ENCODE measurements around the gene BTG1.

Gene BTG1

DNA sequence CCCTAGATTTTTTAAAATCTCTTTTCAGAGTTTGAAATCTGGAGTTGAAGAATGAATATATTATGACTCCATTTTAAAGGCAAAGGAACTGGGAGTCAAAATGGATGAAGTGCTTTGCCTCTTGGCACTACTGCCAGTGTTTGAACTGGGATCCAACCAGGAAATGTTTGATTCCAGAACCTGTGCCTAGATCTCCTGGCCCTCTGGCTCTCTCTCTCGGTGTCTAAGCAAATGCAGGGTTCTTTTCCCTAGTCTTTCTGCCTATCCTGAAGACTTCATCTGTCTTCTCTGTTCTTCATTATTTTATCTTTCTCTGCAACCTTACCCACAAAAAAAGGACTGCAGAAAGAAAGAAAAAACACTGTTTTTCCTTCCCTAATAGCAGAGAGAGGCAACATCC, 17.0 kb downstream of the BTG1 start:
- no peak for TF ChIP-seq TAF1 (IDR thresholded peaks at IDR 0.05; ENCODE audit: borderline replicate concordance, low read depth, low read length)
- TF ChIP-seq POLR2A (IDR thresholded peaks at IDR 0.05; ENCODE audit: low read depth, low read length) = 0 out of 2 replicates have a peak, but pooled peaks have one; percentile 13
- TF ChIP-seq POLR2AphosphoS5 (IDR thresholded peaks at IDR 0.05; ENCODE audit: low read depth, low read length) = no peak
- DNase-seq (ENCODE audit: insufficient read length) (no peak), FAIRE-seq (no peak)

DNA sequence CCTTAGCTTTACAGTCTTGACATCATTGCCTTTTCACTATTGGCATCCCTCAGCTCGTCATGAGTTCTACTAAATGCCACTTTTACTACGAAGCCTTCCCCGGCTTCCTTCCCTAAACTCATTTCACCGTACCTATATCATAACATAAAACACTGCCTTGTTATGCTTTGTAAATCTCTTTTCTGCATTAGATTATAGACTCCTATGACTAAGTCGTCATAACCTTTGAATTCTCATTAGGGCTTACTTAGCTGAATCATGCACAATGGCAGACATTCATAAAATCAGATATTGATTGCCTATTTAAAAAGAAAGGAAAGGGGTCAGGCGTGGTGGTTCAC, 21.0 kb downstream of the BTG1 start:
- FAIRE-seq (peak; percentile 85), DNase-seq (ENCODE audit: insufficient read length) (no peak)
- no peak for TF ChIP-seq TAF1 (IDR thresholded peaks at IDR 0.05; ENCODE audit: borderline replicate concordance, low read depth, low read length)

DNA sequence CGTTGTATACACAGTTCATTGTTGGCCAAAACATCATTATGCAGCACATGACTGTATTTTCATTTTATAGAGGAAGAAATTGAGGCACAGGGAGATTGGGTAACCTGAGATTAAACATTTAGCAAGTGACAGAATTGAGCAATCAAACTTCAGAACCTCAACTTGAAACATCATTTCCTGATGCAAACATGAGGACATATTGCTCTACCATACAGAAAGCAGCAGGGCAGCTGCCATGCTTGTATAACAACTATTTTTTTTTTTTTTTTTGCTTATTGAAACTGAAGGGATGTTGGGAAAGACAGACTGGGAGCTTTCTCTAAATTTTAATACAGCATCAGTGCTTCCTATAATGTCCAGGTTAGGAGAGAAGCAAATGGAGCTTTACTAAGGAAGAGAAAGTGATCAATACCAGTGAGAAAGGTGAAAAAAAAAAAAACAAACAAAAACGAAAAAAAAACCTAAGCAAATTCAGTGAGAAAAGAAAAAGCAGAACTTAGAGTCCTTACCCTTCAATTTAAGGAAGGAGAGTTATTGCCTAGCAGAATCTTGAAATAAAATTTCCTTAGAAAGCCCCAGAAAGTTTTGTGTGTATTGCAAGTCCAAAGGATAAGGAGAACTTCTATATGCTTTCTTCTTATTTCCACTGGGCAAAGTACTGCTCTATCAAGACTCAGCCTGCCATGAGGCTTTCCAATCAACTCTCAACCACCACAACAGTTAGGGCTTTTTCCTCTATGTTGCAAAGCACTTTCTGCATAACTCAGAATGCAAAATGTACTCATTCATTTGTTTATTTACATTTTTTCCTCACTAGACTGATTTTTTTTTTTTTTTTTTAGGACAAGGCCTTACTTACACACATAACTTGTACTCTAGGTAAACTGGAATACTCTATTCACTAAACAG, 21.6 kb downstream of the BTG1 start:
- DNase-seq (ENCODE audit: insufficient read length) (no peak), FAIRE-seq (no peak)
- TF ChIP-seq POLR2AphosphoS5 (IDR thresholded peaks at IDR 0.05; ENCODE audit: low read depth, low read length) (no peak), POLR2A (IDR thresholded peaks at IDR 0.05; ENCODE audit: low read depth, low read length) (no peak)

DNA sequence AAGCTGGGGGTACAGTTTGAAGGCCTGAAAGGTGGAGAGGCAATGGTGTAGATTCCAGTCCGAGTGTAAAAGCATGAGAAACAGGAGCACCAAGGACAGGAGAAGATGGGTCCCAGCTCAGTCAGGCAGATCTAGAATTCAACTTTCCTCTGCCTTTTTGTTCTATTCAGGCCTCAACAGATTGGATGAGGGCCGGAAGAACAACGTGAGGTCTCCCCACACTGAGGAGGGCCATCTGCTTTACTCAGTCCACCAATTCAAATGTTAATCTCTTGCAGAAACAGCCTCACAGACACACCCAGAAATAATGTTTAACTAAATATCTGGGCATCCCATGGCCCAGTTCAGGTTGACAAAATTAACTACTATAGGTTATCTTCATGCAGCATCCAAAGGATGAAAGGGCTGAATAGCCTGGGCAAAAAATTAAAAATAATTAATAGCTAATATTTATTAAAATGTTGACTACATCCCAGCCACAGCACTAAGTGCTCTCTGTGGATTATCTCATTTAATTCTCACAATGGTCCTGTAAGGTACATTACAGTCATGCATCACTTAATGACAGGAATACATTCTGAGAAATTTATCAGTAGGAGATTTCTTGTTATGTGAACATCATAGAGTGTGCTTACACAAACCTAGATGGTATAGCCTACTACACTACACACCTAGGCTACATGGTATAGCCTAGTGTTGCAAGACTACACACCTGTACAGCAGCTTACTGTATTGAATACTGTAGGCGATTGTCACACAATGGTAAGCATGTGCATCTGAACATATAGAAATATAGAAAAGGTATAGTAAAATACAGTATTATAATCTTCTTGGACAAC, 22.5 kb downstream of the BTG1 start:
- TF ChIP-seq TAF1 (IDR thresholded peaks at IDR 0.05; ENCODE audit: borderline replicate concordance, low read depth, low read length) (no peak), POLR2AphosphoS5 (IDR thresholded peaks at IDR 0.05; ENCODE audit: low read depth, low read length) (no peak), POLR2A (IDR thresholded peaks at IDR 0.05; ENCODE audit: low read depth, low read length) (no peak)
- peak; percentile 50 for FAIRE-seq
- no peak for DNase-seq (ENCODE audit: insufficient read length)

DNA sequence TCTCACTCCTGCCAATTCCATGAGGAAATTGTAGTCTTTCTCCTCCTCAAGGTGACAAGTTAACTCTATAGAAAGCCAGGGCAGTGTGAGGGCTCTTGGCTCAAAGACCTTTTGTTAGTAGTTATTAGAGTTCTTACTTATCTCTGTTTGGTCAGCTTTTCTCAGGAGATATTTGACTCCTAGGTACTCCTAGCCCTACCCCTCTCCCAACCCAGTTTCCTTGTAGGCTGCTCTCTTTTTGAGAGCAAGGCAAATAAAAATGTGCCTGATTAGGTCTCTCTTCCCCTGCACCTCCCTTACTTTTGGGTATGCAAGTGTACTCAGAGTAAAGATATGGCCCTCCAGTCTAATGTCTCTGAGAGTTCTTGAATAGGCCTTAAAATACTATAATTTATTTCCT, 23.8 kb downstream of the BTG1 start:
- DNase-seq (ENCODE audit: insufficient read length) (no peak), FAIRE-seq (no peak)
- TF ChIP-seq POLR2AphosphoS5 (IDR thresholded peaks at IDR 0.05; ENCODE audit: low read depth, low read length) = no peak
- TF ChIP-seq TAF1 (IDR thresholded peaks at IDR 0.05; ENCODE audit: borderline replicate concordance, low read depth, low read length) = no peak
- TF ChIP-seq POLR2A (IDR thresholded peaks at IDR 0.05; ENCODE audit: low read depth, low read length) = no peak

DNA sequence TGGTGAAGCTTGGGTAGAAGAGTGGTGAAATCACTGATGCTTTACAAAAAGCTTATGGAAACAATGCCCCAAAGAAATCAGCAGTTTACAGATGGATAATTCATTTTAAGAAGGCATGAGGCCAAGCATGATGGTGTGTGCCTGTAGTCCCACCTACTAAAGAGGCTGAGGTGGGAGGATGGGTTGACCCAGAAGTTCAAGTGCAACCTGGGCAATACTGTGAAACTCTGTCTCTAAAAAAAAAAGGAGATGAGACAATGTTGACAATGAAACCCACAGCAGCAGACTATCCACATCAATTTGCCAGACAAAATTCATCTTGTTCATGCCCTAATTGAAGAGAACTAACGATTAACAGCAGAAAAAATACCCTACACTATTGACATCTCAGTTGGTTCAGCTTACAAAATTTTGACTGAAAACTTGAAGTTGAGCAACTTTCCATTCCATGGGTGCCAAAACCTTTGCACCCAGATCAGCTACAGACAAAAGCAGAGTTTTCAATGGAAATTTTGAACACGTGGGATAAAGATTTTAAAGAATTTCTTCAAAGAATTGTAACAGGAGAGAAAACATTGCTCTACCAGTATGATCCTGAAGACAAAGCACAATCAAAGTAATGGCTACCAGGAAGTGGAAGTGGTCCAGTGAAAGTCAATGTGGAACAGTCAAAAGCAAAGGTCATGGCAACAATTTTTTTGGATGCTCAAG, 26.7 kb downstream of the BTG1 start:
- DNase-seq (ENCODE audit: insufficient read length) (no peak), FAIRE-seq (no peak)
- TF ChIP-seq POLR2AphosphoS5 (IDR thresholded peaks at IDR 0.05; ENCODE audit: low read depth, low read length) (no peak), TAF1 (IDR thresholded peaks at IDR 0.05; ENCODE audit: borderline replicate concordance, low read depth, low read length) (no peak), POLR2A (IDR thresholded peaks at IDR 0.05; ENCODE audit: low read depth, low read length) (no peak)

DNA sequence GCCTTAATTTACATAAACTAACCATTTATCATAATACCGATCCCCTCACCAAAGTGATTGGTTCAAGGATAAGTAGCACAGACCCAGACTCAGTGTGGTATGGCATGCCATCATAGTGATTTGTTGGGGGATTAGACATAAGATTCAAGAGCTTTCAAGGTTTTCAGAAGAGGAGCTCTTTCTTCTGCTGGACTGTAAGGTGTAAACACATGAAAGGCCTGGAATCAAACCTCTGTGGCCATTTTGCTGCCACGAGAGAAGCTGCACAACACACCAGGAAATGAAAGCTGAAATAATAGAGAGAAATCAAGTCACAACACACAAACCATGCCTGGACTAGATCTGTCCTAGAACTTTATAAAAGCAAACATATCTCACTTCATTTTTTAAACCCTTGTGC, 30.8 kb downstream of the BTG1 start:
- TF ChIP-seq POLR2AphosphoS5 (IDR thresholded peaks at IDR 0.05; ENCODE audit: low read depth, low read length) = no peak
- TF ChIP-seq POLR2A (IDR thresholded peaks at IDR 0.05; ENCODE audit: low read depth, low read length) = no peak
- TF ChIP-seq TAF1 (IDR thresholded peaks at IDR 0.05; ENCODE audit: borderline replicate concordance, low read depth, low read length) = no peak
- FAIRE-seq (no peak), DNase-seq (ENCODE audit: insufficient read length) (no peak)

DNA sequence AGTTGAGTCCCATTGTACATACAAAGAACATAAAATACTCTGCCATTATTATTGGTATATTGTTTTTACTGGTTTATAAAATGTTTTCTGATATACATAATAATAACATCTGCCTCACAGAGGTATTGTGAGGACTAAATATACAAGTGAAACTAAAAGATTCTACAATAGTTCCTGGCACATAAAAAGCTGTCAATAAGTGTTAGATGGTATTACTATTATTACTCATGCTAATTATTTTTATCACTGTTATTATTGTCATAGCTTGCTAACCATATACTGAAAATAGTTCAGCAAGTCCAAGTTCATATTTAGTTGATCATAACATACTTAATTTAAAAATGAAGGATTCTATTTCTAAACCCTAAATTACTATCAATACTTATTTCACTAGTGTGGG, 34.4 kb downstream of the BTG1 start:
- TF ChIP-seq POLR2AphosphoS5 (IDR thresholded peaks at IDR 0.05; ENCODE audit: low read depth, low read length) (no peak), TAF1 (IDR thresholded peaks at IDR 0.05; ENCODE audit: borderline replicate concordance, low read depth, low read length) (no peak), POLR2A (IDR thresholded peaks at IDR 0.05; ENCODE audit: low read depth, low read length) (no peak)
- DNase-seq (ENCODE audit: insufficient read length) (no peak), FAIRE-seq (no peak)

DNA sequence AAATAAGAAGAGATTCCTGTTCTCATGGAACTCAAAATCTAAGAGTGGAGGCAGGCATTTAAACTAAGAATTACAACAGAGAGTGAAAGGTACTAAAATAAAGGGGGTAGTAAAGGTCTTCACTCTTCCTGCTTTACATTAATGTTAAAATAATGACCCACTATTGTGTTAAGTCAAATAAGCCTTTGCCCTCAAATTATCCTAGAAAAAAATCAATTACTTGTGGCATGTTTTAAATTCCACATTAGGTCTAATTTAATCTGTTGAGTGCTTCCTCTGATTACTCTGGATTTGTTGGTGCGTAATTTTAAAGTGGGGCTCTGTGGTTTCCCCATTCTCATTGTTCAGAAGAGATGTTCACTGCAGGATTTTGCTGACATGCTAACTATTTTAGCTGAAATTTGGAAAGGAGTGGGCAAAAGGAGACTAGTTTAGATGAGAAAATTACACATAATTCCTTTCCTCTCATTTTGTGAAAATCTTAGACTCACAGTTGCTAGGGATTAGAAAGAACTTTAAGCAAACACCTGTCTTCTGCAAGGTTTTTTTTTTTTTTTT, 35.5 kb downstream of the BTG1 start:
- TF ChIP-seq TAF1 (IDR thresholded peaks at IDR 0.05; ENCODE audit: borderline replicate concordance, low read depth, low read length) (no peak), POLR2AphosphoS5 (IDR thresholded peaks at IDR 0.05; ENCODE audit: low read depth, low read length) (no peak), POLR2A (IDR thresholded peaks at IDR 0.05; ENCODE audit: low read depth, low read length) (no peak)
- no peak for FAIRE-seq

DNA sequence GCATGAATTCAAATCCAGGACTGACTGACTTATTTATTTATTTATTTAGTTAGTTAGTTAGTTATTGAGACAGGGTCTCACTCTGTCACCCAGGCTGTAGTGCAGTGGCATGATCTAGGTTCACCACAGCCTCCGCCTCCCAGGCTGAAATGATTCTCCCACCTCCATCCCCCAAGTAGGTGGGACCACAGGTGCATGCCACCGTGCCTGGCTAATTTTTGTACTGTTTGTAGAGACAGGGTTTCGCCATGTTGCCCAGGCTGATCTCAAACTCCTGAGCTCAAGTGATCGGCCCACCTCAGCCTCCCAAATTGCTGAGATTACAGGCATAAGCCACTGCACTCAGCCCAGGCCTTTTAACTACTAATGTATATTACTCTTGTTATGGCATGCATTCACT, 36.0 kb downstream of the BTG1 start:
- TF ChIP-seq POLR2A (IDR thresholded peaks at IDR 0.05; ENCODE audit: low read depth, low read length) (no peak), POLR2AphosphoS5 (IDR thresholded peaks at IDR 0.05; ENCODE audit: low read depth, low read length) (no peak), TAF1 (IDR thresholded peaks at IDR 0.05; ENCODE audit: borderline replicate concordance, low read depth, low read length) (no peak)
- FAIRE-seq = no peak
- DNase-seq (ENCODE audit: insufficient read length) = no peak

More for the DNA sequence above, 35.5 kb downstream of the BTG1 start:
- no peak for DNase-seq (ENCODE audit: insufficient read length)

DNA sequence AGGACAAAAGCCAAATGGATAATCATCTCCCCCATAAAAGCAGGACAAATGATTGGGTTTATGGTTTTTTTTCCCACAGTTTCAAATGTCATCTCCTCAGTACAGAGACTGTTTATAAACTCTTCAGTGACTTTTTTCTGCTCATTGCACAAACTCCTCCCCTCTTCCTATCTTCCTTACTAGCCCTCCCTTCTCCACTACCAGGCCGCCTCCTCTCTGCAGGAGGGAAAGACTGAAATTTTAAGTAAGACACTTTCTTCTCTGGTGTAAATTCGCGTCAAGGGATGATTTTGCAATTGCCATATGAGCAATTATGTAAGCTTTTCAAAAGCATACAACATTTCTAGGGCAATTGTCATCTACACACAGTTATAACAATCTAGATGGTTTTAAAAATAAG, 37.0 kb downstream of the BTG1 start:
- FAIRE-seq (no peak), DNase-seq (ENCODE audit: insufficient read length) (no peak)
- TF ChIP-seq POLR2A (IDR thresholded peaks at IDR 0.05; ENCODE audit: low read depth, low read length) (no peak), POLR2AphosphoS5 (IDR thresholded peaks at IDR 0.05; ENCODE audit: low read depth, low read length) (no peak), TAF1 (IDR thresholded peaks at IDR 0.05; ENCODE audit: borderline replicate concordance, low read depth, low read length) (no peak)
